Fibroblast of skin of abdomen (primary cell): ENCODE results near the gene MCMBP.
"Not testable (repeated sequence)": the region's sequence is repeated elsewhere in the genome, so short reads cannot be mapped to it uniquely, and the experiment has no call there.

Experiments
- DNase-seq: peaks from one replicate; pipeline ENCODE4 v3.0.0-alpha.2; 2013

The MCMBP gene

DNA sequence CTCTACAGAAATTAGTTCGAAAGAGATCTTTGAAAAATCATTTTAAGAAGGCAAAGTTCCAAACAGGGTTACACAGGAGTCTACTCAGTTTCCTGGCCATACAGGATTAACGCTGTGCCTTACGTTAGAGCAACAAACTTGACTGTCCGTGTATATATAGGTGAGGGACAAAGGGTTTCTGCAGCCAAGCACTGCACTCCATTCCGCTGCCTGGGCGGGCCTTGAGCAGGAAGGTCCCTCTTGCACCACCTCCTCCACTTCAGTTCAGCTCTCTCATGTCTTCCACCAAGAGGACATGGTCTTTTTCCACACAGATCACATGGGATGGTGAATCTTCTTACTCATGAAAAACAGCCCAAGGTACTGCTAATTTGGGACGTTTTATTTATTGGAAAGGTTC lies 43.2 kb downstream of the MCMBP start:
- DNase-seq: no peak

DNA sequence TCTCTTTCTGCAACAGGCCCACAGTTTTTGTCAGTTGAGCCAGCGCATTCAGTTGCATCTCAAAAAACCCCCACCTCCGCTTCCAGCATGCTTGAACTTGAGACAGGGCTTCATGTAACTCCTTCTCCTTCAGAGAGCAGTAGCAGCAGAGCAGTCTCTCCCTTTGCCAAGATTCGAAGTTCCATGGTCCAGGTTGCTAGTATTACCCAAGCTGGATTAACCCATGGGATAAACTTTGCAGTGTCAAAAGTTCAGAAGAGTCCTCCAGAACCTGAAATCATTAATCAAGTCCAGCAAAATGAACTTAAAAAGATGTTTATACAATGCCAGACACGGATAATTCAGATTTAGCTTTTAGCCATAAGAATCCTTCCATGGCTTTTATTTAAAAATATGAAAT lies 45.2 kb downstream of the MCMBP start:
- DNase-seq: no peak

GRCh38 chr10:119826771-119827170 lies 45.9 kb downstream of the MCMBP start:
- DNase-seq: peak; percentile 17

GRCh38 chr10:119824299-119824698 lies 48.3 kb downstream of the MCMBP start:
- DNase-seq: no peak

DNA sequence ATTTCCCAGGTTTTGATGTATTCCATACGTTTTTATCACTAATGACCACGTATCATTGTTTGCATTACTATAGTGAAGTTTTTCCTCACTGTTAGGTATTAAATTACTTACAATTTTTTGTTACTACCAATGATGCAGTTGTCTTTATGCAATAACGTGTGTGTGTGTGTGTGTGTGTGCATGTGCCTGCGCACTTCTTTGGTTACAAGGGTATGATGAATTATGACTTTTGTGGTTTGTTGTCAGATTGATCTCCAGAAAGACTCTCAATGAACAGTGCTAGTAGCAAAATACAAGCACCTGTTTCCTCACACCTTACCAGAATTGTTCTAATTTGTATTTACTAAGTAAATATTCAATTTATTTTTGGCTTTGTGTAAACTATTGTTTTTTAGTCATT lies 51.5 kb downstream of the MCMBP start:
- peak; percentile 4 for DNase-seq

- peak; percentile 14 for DNase-seq
Observed at GRCh38 chr10:119818889-119819270, 53.8 kb downstream of the MCMBP start.

GRCh38 chr10:119817991-119818888 lies 54.4 kb downstream of the MCMBP start:
- DNase-seq: peak; percentile 81

GRCh38 chr10:119815671-119816070 lies 57.0 kb downstream of the MCMBP start:
- DNase-seq: no peak

- no peak for DNase-seq
Observed at GRCh38 chr10:119812684-119813083, 60.0 kb downstream of the MCMBP start.

- no peak for DNase-seq
Observed at GRCh38 chr10:119811122-119811521, 61.5 kb downstream of the MCMBP start.

- DNase-seq: peak; percentile 92
Observed at GRCh38 chr10:119807960-119808697, 64.5 kb downstream of the MCMBP start.

DNA sequence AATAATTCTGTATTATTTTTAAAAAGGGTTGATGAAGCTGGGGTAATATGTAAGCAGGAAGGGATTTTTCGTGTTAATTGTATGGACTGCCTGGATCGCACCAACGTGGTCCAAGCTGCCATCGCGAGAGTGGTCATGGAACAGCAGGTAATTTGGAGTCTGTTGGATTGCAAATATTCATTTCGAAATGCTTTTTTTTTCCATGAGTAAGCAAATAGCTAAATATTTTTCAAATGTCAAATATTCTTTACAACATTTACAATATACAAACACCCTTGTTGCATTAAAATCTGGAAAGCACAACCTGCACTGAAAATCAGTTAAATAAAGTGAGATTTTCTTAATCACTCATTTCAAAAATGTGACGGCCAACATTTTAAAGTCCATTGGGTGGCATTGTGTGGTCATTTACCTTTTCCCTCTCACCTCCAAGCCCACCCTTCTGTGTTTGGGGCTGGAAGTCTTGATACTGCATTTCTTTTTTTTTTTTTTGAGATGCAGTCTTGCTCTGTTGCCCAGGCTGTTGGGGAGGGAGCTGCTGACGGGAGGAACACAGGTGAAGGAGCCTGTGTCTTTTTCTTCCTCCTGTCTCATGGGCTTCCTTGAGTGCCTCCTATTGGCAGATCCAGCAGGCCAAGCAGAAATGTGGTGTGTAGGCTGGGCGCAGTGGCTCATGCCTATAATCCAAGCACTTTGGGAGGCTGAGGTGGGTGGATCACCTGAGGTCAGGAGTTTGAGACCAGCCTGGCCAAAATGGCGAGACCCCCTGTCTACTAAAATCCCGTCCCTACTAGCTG lies 66.1 kb downstream of the MCMBP start:
- no peak for DNase-seq

- DNase-seq: no peak
Observed at GRCh38 chr10:119805702-119806230, 66.9 kb downstream of the MCMBP start.

GRCh38 chr10:119803264-119803663 lies 69.4 kb downstream of the MCMBP start:
- DNase-seq: peak; percentile 74

- DNase-seq: peak; percentile 24
Observed at GRCh38 chr10:119801998-119802538, 70.6 kb downstream of the MCMBP start.

GRCh38 chr10:119801176-119801575 lies 71.5 kb downstream of the MCMBP start:
- DNase-seq: no peak

GRCh38 chr10:119796039-119796438 lies 76.6 kb downstream of the MCMBP start:
- no peak for DNase-seq

GRCh38 chr10:119795101-119795500 lies 77.5 kb downstream of the MCMBP start:
- DNase-seq: not testable (repeated sequence)

DNA sequence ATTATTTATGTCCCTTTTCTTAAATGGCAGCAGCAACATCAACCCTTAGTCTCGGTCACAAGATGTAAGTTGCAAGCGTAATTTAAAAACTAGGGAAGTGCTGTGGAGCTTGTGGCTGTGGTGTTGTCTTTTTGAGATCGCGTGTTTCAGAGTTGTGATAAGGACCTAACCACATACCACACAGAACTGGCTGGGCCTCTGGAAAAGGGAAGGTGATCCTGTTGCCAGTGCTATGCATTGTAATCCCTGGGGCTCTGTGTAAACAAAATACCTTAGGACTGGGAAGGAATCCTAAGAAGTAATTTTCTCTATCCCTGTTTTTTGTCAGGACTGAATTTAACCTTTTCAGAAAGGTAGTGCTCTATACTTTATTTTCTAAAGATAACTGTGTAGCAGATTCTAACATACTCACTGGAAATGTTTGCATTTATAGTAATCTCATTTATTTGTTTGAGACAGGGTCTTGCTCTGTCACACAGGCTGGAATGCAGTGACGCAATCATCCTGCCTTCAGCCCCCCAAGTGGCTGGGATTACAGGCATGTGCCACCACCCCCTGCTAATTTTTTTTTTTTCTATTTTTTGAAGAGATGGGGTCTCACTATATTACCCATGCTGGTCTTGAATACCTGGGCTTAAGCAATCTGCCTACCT lies 86.4 kb downstream of the MCMBP start:
- DNase-seq: peak; percentile 46

DNA sequence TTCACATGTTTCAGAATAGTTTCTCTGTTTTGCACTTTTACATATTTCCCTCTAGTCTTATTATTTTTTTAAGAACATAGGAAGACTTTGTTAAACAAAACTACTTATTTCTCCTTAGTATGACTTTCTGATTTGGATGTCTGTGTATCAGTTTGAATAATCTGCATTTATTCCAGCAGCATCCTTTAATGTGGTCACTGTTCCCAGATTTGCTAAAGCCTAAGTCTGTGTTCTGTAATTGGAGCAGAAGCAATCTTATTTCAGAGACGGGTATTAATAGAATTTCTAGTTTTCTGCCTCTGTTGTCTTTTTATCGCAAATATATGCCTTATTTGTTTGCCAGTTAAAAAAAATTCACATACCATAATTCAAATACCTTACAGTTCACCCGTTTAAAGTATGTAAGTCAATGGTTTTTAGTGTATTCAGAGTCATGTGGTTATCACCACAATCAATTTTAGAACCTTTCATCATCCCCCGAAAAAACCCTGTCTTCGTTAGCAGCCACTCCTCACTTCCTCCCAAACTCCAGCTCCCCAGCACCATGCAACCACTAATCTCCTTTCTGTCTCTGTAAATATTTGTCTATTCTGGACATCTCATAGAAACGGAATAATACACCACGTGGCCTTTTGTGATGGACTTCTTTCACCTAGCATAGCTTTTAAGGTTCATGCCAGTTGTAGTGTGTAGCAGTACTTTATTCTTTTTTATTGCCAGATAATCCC lies 88.1 kb downstream of the MCMBP start:
- no peak for DNase-seq

DNA sequence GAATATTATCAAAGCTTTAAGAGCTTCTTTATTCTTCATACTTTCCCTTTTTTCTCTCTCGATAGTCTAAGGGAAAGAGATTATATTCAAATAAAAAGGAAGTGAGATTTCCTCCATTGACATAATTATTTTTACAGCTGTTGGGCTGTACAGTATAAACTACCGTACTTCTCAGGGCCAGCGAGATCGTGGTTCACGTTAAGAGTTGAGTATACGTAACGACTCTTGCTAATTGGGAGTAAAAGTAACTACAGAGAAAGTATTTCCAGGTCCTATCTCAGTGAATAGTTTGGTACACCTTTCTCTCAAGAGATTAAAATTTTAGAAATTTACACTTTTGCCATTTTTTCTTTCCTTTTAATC lies 89.0 kb downstream of the MCMBP start:
- DNase-seq: no peak
